ENCODE data around the gene CHST10. TPM values are rescaled to one million over a fixed set of nuclear protein-coding genes. Genes with fewer than 3 reads are reported as not detected.

Gene CHST10
- total and polyA plus RNA-seq, 10 of the 15 experiments (the other 5 are each of a cell fraction or from before 2014, with no cell fraction given), result 2.0 to 22.5 (median 15.7) TPM

GRCh38 chr2:100396483-100396882, 21.0 kb downstream of the CHST10 start:
- no peaks in the 10 kb centered on the region for H3K9me3 ChIP-seq (replicated peaks; ENCODE audit: control insufficient read depth, insufficient read depth, low read length)
- intact Hi-C loops (cut with micrococcal nuclease; ENCODE audit: unreplicated experiment), result no loop called here
- in situ Hi-C loops (cut with MboI), result no loop called here
- ChIA-PET RAD21 (ENCODE audit: unreplicated experiment) (interaction anchor here (2.0 to 4.7 kb wide), 2 partner anchors 16 to 20 kb away, joined by 4 to 40 read pairs; partner anchors contain the start of gene CHST10), CTCF (interaction anchor here (1.5 to 7.6 kb wide), 4 partner anchors 15 to 19 kb away, joined by 4 to 46 read pairs (median 12); no protein-coding TSS in a partner anchor), SMC1A (ENCODE audit: uncharacterized antibody, unreplicated experiment) (interaction anchor here (1.0 to 3.9 kb wide), 3 partner anchors 16 to 606 kb away, joined by 3 to 20 read pairs (median 3); partner anchors contain the start of gene RPL31), POLR2A (interaction anchor here (2.9 to 3.8 kb wide), 2 partner anchors 15 to 20 kb away, joined by 9 to 22 read pairs; partner anchors contain the start of gene CHST10)
- H3K27me3 ChIP-seq (replicated peaks in 1 of 2; ENCODE audit: control insufficient read depth in 2 of 2, insufficient read depth in 2 of 2, low read length in 1 of 2), result no peaks in the 10 kb centered on the region
- peaks cover 4 to 8% of the 10 kb centered on the region in 2 experiments; a peak in 3 of 4 replicates for H3K36me3 ChIP-seq (ENCODE audit: control insufficient read depth in 2 of 2, insufficient read depth in 2 of 2, low read length in 1 of 2)
- no peak overlapping the region for H3K27ac ChIP-seq (ENCODE audit: control insufficient read depth, insufficient read depth)
- no peaks in the 10 kb centered on the region for H3K79me2 ChIP-seq (ENCODE audit: control insufficient read depth, insufficient read depth, low read length)
- 96% methylated on average over 5 of the region's 5 CpGs for WGBS (ENCODE audit: insufficient coverage, insufficient replicate concordance, low lambda C conversion rate, missing lambda C conversion rate)
- H3K4me3 ChIP-seq, result no peak overlapping the region
- H3K9ac ChIP-seq (ENCODE audit: control insufficient read depth, insufficient read depth, low read length), result no peak overlapping the region
- BruUV-seq (replicated peaks), result no TSS peak
- H2AFZ ChIP-seq (ENCODE audit: control insufficient read depth, low read depth, low read length), result no peak overlapping the region
- no peaks in the 10 kb centered on the region for H4K20me1 ChIP-seq (ENCODE audit: control insufficient read depth, insufficient read depth)
- H3K4me2 ChIP-seq (ENCODE audit: control insufficient read depth, insufficient read depth), result no peak overlapping the region
- DNase-seq (ENCODE audit: low read depth, low spot score), result no peak
- no peak for FAIRE-seq
- TF ChIP-seq ETV6 (conservative IDR thresholded peaks at IDR 0.05 in 1 of 2, IDR thresholded peaks at IDR 0.05 in 1 of 2; ENCODE audit: borderline replicate concordance in 1 of 2, low read depth in 1 of 2), result no peak
- TF ChIP-seq BMI1 (IDR thresholded peaks at IDR 0.05; ENCODE audit: borderline replicate concordance), result no peak
- no peak for TF ChIP-seq YY1 (IDR thresholded peaks at IDR 0.05; ENCODE audit: low read depth, low read length)
- no peak for TF ChIP-seq PRDM15 (CRISPR knock-in tag; IDR thresholded peaks at IDR 0.05)
- no peak for TF ChIP-seq NFYA (IDR thresholded peaks at IDR 0.05; ENCODE audit: borderline replicate concordance, low read depth, low read length)
- TF ChIP-seq CEBPB (IDR thresholded peaks at IDR 0.05; ENCODE audit: borderline replicate concordance in 1 of 2, low read depth in 2 of 2, low read length in 2 of 2), result no peak
- no peak for TF ChIP-seq STAT3 (IDR thresholded peaks at IDR 0.05; ENCODE audit: low read depth, low read length)
- no peak for TF ChIP-seq REST (IDR thresholded peaks at IDR 0.05; ENCODE audit: low read depth, low read length)
- no peak for TF ChIP-seq MLLT1 (IDR thresholded peaks at IDR 0.05)
- TF ChIP-seq MTA3 (IDR thresholded peaks at IDR 0.05; ENCODE audit: borderline replicate concordance, low read length), result no peak
- no peak for TF ChIP-seq RELA (IDR thresholded peaks at IDR 0.05; ENCODE audit: borderline replicate concordance, partially characterized antibody)
- no peak for TF ChIP-seq MYC (IDR thresholded peaks at IDR 0.05; ENCODE audit: insufficient read depth, insufficient read length, insufficient replicate concordance, low read length, severe bottlenecking)
- TF ChIP-seq RUNX3 (IDR thresholded peaks at IDR 0.05; ENCODE audit: low read length), result no peak
- TF ChIP-seq MAX (IDR thresholded peaks at IDR 0.05; ENCODE audit: low read depth, low read length), result no peak
- TF ChIP-seq SMAD5 (IDR thresholded peaks at IDR 0.05; ENCODE audit: low read depth), result no peak
- peaks cover 26% of the 10 kb centered on the region for H3K4me1 ChIP-seq (ENCODE audit: control insufficient read depth, insufficient read depth, low read length)
- ATAC-seq, result no peak

Data from GM12878 (cell line).